Activated naive CD4-positive, alpha-beta T cell treated with anti-CD3 and anti-CD28 coated beads, Interleukin-2, amount 10 ng/mL, durations not matched to agents 7 days and 5 days (primary cell): Measurements from ENCODE around the gene ZMAT5.

Source experiments
- CTCF ChIA-PET: fragments of 350-600 bp; sonication (Branson Sonifier 250); formaldehyde crosslinking; loops from one replicate; lab custom pipeline; 2021; ENCODE audit warnings: antibody characterized with exemption; lab: Charles Lee
- DNase-seq: peaks from one replicate; pipeline ENCODE4 v3.0.0-alpha.2; 2020
- H3K27ac Mint-ChIP-seq: one replicate; pipeline ENCODE4 v1.8.0; 2021; ENCODE audit warnings: mild to moderate bottlenecking, moderate library complexity, mixed read lengths
- H3K27me3 Mint-ChIP-seq: one replicate; pipeline ENCODE4 v1.8.0; 2021; ENCODE audit warnings: mild to moderate bottlenecking, mixed read lengths
- H3K36me3 Mint-ChIP-seq: one replicate; pipeline ENCODE4 v1.8.0; 2021; ENCODE audit warnings: mixed read lengths
- H3K4me1 Mint-ChIP-seq: one replicate; pipeline ENCODE4 v1.8.0; 2021; ENCODE audit warnings: mixed read lengths
- H3K4me3 Mint-ChIP-seq: one replicate; pipeline ENCODE4 v1.8.0; 2021; ENCODE audit warnings: mild to moderate bottlenecking, moderate library complexity, mixed read lengths
- H3K9me3 Mint-ChIP-seq: one replicate; pipeline ENCODE4 v1.8.0; 2021; ENCODE audit warnings: mixed read lengths

The ZMAT5 gene

GRCh38 chr22:29798801-29799200 is 32.0 kb upstream of the ZMAT5 start:
- DNase-seq = no peak
- CTCF ChIA-PET = no interaction called here
- Mint-ChIP-seq H3K4me1 (peaks cover 20% of the 10 kb centered on the region), H3K4me3 (no peak overlapping the region), H3K9me3 (no peaks in the 10 kb centered on the region), H3K27me3 (no peaks in the 10 kb centered on the region), H3K27ac (peak overlapping the region; percentile 9), H3K36me3 (peaks cover 49% of the 10 kb centered on the region)

DNA sequence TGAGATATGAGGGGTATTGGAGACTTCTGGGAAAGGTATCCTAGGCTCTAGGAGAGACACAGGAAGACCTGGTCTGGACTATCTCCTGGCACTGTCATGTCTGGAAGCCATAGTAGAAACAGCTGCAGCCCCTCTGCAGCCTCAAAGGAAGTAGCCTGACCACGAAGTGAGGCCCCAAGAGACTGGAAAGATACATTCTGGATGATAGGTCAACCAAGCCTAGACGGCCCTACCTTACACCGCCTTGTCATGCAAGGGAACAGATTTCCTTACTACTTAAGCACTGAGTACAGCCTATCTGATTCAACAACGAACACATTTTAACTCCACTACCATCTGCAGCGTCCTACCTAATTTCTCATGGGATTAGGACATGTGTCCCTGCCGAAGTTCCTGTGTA is 31.5 kb upstream of the ZMAT5 start:
- Mint-ChIP-seq H3K4me3 (no peak overlapping the region), H3K27me3 (no peaks in the 10 kb centered on the region), H3K36me3 (peaks cover 44% of the 10 kb centered on the region), H3K27ac (peak overlapping the region; percentile 9), H3K9me3 (no peaks in the 10 kb centered on the region), H3K4me1 (peaks cover 20% of the 10 kb centered on the region)
- CTCF ChIA-PET = no interaction called here
- DNase-seq = no peak

DNA sequence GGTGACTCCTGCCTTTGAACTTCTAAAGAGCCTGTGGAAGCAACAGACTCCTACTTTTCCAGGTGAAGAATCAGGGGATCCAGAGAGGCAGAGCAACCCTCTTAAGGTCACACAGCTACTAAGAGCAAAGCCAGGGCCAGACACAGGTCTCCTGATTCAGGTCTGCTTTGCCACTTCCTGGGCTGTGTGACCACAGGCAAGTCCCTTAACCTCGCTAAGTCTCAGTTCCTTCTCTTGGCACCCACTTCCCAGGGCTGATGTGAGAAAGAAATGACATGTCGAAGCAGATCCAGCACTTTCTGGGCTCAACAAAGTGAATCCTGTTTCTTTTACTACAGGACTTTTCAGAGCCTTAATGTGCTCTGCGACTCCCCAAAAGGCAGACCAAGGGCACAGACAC is 30.5 kb upstream of the ZMAT5 start:
- CTCF ChIA-PET = no interaction called here
- Mint-ChIP-seq H3K9me3 (no peaks in the 10 kb centered on the region), H3K4me3 (no peak overlapping the region), H3K36me3 (peaks cover 49% of the 10 kb centered on the region), H3K4me1 (peaks cover 20% of the 10 kb centered on the region), H3K27me3 (no peaks in the 10 kb centered on the region), H3K27ac (no peak overlapping the region)
- peak; percentile 27 for DNase-seq

DNA sequence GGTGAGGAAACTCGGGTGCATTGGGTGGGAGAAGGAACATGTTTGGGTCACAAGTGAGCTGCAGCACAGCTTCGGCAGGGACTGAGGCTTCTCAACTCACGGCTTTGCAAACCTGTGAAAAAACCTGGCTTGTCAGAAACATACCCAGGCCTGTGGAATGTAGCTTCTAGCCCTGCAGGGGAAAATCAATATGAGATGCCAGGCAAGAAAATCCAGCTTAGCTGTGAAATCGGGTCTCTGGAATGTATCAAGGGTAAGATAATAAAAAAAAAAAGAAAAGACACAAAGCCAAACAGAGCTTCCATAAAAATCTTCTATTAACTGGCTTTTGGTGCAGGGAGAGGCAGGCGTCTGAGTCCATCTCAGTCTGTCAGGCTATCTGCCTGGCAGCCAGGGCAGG is 28.9 kb upstream of the ZMAT5 start:
- CTCF ChIA-PET = no interaction called here
- H3K27me3 Mint-ChIP-seq = no peaks in the 10 kb centered on the region
- H3K4me3 Mint-ChIP-seq = no peak overlapping the region
- H3K4me1 Mint-ChIP-seq = peaks cover 20% of the 10 kb centered on the region
- peaks cover 44% of the 10 kb centered on the region for H3K36me3 Mint-ChIP-seq
- H3K9me3 Mint-ChIP-seq = no peaks in the 10 kb centered on the region
- DNase-seq = no peak
- H3K27ac Mint-ChIP-seq = no peak overlapping the region

- DNase-seq = no peak
- Mint-ChIP-seq H3K4me1 (peaks cover 12% of the 10 kb centered on the region), H3K9me3 (no peaks in the 10 kb centered on the region), H3K27ac (no peak overlapping the region), H3K4me3 (no peak overlapping the region), H3K36me3 (peaks cover 42% of the 10 kb centered on the region), H3K27me3 (no peaks in the 10 kb centered on the region)
- CTCF ChIA-PET = no interaction called here
Observed at GRCh38 chr22:29793396-29793795, 26.6 kb upstream of the ZMAT5 start.

GRCh38 chr22:29790061-29790460 is 23.3 kb upstream of the ZMAT5 start:
- DNase-seq = no peak
- Mint-ChIP-seq H3K9me3 (no peaks in the 10 kb centered on the region), H3K27ac (no peak overlapping the region), H3K4me3 (no peak overlapping the region), H3K27me3 (no peaks in the 10 kb centered on the region), H3K36me3 (peaks cover 31% of the 10 kb centered on the region), H3K4me1 (no peaks in the 10 kb centered on the region)
- CTCF ChIA-PET = no interaction called here

- CTCF ChIA-PET = no interaction called here
- H3K9me3 Mint-ChIP-seq = no peaks in the 10 kb centered on the region
- no peaks in the 10 kb centered on the region for H3K4me1 Mint-ChIP-seq
- peaks cover 28% of the 10 kb centered on the region for H3K36me3 Mint-ChIP-seq
- no peaks in the 10 kb centered on the region for H3K27me3 Mint-ChIP-seq
- no peak overlapping the region for H3K27ac Mint-ChIP-seq
- DNase-seq = no peak
- no peak overlapping the region for H3K4me3 Mint-ChIP-seq
Observed at GRCh38 chr22:29788339-29789279, 21.8 kb upstream of the ZMAT5 start.

GRCh38 chr22:29787371-29787980 is 20.7 kb upstream of the ZMAT5 start:
- Mint-ChIP-seq H3K36me3 (peaks cover 22% of the 10 kb centered on the region), H3K4me1 (no peaks in the 10 kb centered on the region), H3K27ac (no peak overlapping the region), H3K4me3 (no peak overlapping the region), H3K9me3 (no peaks in the 10 kb centered on the region), H3K27me3 (no peaks in the 10 kb centered on the region)
- no peak for DNase-seq
- CTCF ChIA-PET = no interaction called here

DNA sequence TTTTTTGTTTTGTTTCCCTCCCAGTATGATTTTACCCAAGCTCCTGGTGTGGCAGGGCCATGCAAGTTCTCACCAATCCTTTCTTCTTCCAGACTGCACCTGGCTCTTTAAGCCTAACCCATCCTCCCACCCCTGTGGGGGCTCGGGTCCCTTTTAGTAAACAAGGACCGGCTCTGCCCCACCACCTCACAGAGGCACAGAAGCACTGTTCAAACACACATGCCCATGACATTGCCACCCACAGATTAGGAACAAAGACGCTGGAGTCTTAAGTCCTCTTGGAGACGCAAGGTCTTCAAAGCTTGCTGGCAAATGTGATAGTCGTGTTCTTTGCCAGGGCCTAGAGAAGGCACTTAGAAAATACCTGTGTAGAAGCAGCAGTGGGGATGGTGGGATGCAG is 19.2 kb upstream of the ZMAT5 start:
- H3K27ac Mint-ChIP-seq = no peak overlapping the region
- H3K9me3 Mint-ChIP-seq = no peaks in the 10 kb centered on the region
- no peaks in the 10 kb centered on the region for H3K4me1 Mint-ChIP-seq
- peaks cover 20% of the 10 kb centered on the region for H3K36me3 Mint-ChIP-seq
- peaks cover 3% of the 10 kb centered on the region for H3K27me3 Mint-ChIP-seq
- H3K4me3 Mint-ChIP-seq = no peak overlapping the region
- CTCF ChIA-PET = no interaction called here
- DNase-seq = no peak

DNA sequence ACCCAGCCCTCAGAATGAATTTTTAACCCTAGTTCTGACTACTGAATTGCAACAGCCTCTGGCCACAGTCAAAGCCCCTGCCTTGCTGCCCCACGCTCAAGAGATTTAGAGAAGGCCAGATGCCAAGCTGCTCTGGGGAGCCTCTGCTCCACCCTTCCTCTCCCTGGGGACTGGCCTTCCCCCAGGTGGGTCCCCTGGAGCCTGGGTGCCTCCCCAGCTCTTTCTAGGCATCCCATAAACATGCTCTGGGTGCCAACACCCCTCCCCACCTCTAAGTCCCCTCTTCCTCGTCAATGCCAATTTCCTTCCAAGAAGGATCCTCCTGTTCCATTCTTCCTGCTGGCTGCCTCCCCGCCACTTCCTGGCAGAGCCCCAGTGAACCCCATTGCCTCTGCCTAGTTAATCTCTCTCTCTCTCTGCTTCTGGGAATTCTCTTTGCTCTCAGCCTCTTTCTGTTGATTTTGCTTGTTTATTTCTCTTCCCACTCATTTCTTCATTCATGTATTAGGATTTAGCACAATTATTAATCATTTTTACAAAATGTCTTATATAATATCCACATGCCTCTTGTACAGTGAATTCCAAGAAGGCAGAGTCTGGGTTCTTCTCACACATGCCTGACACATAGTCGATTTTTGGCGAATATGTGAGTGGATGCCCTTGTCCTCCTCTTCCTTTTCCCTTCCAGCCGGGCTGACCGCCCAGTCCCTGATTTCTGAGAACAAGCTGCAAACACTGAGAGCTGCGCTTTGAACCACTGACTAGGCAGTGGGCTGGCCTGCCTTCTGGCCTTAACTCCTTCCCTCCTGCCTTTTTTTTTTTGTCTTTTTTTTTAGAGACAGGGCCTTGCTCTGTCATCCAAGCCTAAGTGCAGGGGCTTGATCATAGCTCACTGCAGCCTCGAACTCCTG is 17.9 kb upstream of the ZMAT5 start:
- CTCF ChIA-PET = interaction anchor here (0.6 kb wide), 1 partner anchor 1260 kb away, joined by 4 read pairs; no protein-coding TSS in a partner anchor
- no peaks in the 10 kb centered on the region for H3K4me1 Mint-ChIP-seq
- no peak overlapping the region for H3K4me3 Mint-ChIP-seq
- no peak overlapping the region for H3K27ac Mint-ChIP-seq
- peaks cover 15% of the 10 kb centered on the region for H3K36me3 Mint-ChIP-seq
- peaks cover 6% of the 10 kb centered on the region for H3K27me3 Mint-ChIP-seq
- no peaks in the 10 kb centered on the region for H3K9me3 Mint-ChIP-seq
- DNase-seq = no peak

GRCh38 chr22:29782061-29782845 is 15.4 kb upstream of the ZMAT5 start:
- Mint-ChIP-seq H3K9me3 (no peaks in the 10 kb centered on the region), H3K4me1 (no peaks in the 10 kb centered on the region), H3K36me3 (no peaks in the 10 kb centered on the region), H3K4me3 (no peak overlapping the region), H3K27ac (no peak overlapping the region), H3K27me3 (peaks cover 10% of the 10 kb centered on the region)
- CTCF ChIA-PET = interaction anchor here (1.0 kb wide), 1 partner anchor 13 kb away, joined by 3 read pairs; no protein-coding TSS in a partner anchor
- DNase-seq = no peak

DNA sequence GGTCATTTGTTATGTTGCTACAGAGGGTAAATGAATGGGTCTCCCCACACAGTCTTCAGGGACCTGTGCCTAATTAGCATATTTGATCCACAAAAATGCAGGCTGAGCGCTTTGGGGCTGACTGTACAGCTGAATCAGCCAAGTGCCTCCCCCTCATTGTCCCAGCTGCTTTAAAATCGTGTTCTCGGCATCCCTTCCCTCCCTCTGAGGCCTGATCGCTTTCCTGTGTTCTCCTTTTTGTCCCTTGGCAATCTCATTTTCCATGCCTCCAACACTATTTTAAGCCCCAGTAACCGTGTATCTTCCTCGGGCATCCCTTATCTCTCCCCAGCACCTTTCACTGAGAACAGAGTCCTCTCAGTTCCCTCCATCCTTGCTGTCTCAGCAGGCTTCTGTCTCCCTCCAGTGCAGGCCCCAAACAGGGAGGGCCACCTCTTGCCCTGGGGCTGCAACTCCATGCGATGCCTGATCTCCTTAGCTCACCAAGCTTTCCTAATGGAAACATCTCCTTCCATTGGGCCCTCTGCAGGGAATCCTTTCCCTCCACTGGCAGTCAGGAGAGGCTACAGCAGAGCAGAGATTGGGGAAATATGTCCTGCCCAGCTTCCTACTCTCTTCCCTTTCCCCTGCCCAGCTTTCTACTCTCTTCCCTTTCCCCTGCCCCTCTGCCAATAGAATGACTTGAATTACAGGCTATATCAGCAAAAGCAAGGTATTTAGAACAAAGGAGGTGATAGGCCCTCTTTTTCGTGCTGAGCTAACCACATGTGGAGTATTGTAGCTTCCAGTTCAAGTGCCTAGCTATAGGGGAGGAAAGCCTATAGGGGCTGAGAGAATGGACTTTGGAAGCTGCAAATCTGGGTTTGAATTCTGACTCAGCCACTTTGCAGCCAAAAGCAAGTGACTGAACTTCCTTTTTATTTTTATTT is 14.2 kb upstream of the ZMAT5 start:
- CTCF ChIA-PET = interaction anchor here (1.0 kb wide), 1 partner anchor 11 kb away, joined by 3 read pairs; no protein-coding TSS in a partner anchor
- peaks cover 10% of the 10 kb centered on the region for H3K27me3 Mint-ChIP-seq
- H3K36me3 Mint-ChIP-seq = no peaks in the 10 kb centered on the region
- no peak for DNase-seq
- no peak overlapping the region for H3K4me3 Mint-ChIP-seq
- no peaks in the 10 kb centered on the region for H3K4me1 Mint-ChIP-seq
- no peak overlapping the region for H3K27ac Mint-ChIP-seq
- H3K9me3 Mint-ChIP-seq = no peaks in the 10 kb centered on the region

- H3K36me3 Mint-ChIP-seq = no peaks in the 10 kb centered on the region
Observed at GRCh38 chr22:29780220-29780619, 13.4 kb upstream of the ZMAT5 start.

More at GRCh38 chr22:29780220-29780619, 13.4 kb upstream of the ZMAT5 start:
- Mint-ChIP-seq H3K4me1 (no peaks in the 10 kb centered on the region), H3K4me3 (no peak overlapping the region), H3K27ac (no peak overlapping the region), H3K27me3 (peaks cover 10% of the 10 kb centered on the region), H3K9me3 (no peaks in the 10 kb centered on the region)
- CTCF ChIA-PET = no interaction called here
- no peak for DNase-seq
